Esophagus muscularis mucosa (tissue), 3 donors: Measurements from ENCODE around the gene SELENOO.

Experiments
- CTCF ChIP-seq, 3 experiments: fragments of 200-600 bp in 2 of 3; fragments of 450-650 bp in 1 of 3; sonication (generic) in 2 of 3; IDR thresholded peaks; one replicate each; pipeline ENCODE4 v1.5.1; 2017 to 2019; ENCODE audit warnings: antibody characterized with exemption in 3 of 3, mild to moderate bottlenecking in 2 of 3, moderate library complexity in 1 of 3
- POLR2A ChIP-seq: fragments of 450-650 bp; IDR thresholded peaks from one replicate; pipeline ENCODE4 v1.6.1; 2017; ENCODE audit warnings: antibody characterized with exemption, moderate library complexity, mild to moderate bottlenecking, low read depth

DNA sequence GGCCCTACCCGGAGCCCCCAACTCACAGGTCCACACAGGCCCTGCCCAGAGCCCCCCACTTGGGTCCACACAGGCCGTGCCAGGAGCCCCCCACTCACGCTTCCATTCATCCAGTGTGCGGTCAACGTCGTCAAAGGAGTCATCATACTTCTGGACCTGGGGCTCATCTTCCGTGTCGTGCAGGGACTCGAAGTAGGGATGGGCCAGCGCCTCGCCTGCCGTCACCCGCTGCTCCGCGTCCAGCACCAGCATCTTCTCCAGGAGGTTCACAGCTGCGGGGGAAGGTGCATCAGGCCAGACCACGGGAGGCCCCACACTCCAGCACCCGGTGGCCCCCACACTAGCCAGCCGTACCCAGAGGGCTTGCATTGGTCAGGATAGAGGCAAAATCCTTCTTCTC, 54.3 kb downstream of the SELENOO start:
- TF ChIP-seq CTCF (IDR thresholded peaks at IDR 0.05) (no peak), POLR2A (no peak)
